ENCODE data around the gene SWT1. TPM values are rescaled to one million over a fixed set of nuclear protein-coding genes. Genes with fewer than 3 reads are reported as not detected.

Gene SWT1
- total RNA-seq, 1 donor from 2014 or later, result 5.5 TPM

- H3K9me3 Mint-ChIP-seq, result no peaks in the 10 kb centered on the region
- H3K27me3 Mint-ChIP-seq, result no peaks in the 10 kb centered on the region
- ATAC-seq (ENCODE audit: low read depth), result no peak
- no peaks in the 10 kb centered on the region for H3K4me1 Mint-ChIP-seq
- intact Hi-C loops (cut with micrococcal nuclease), result no loop called here
- no peak overlapping the region for H3K27ac Mint-ChIP-seq
- peaks cover 9% of the 10 kb centered on the region for H3K36me3 Mint-ChIP-seq (ENCODE audit: low read depth)
- DNase-seq, result no peak
- ChIA-PET CTCF (interaction anchor here (1.2 to 3.4 kb wide), 4 partner anchors 430 to 481 kb away, joined by 3 to 44 read pairs (median 14); no protein-coding TSS in a partner anchor), POLR2A (interaction anchor here (0.8 to 1.9 kb wide), 2 partner anchors 77 to 441 kb away, joined by 3 to 4 read pairs; partner anchors contain the start of gene IVNS1ABP)
- TF ChIP-seq CTCF (IDR thresholded peaks at IDR 0.05), result no peak
- H3K4me3 Mint-ChIP-seq, result no peak overlapping the region
These were observed 82.9 kb downstream of the SWT1 start for GRCh38 chr1:185239861-185240260.

GRCh38 chr1:185241127-185241526, 84.2 kb downstream of the SWT1 start:
- H3K4me1 Mint-ChIP-seq, result no peaks in the 10 kb centered on the region
- intact Hi-C loops (cut with micrococcal nuclease), result no loop called here
- DNase-seq (no peak), ATAC-seq (ENCODE audit: low read depth) (no peak)
- H3K27ac Mint-ChIP-seq, result no peak overlapping the region
- H3K27me3 Mint-ChIP-seq, result no peaks in the 10 kb centered on the region
- TF ChIP-seq CTCF (IDR thresholded peaks at IDR 0.05), result no peak
- H3K36me3 Mint-ChIP-seq (ENCODE audit: low read depth), result no peaks in the 10 kb centered on the region
- H3K9me3 Mint-ChIP-seq, result no peaks in the 10 kb centered on the region
- ChIA-PET POLR2A (interaction anchor here (0.5 kb wide), 1 partner anchor 216 kb away, joined by 3 read pairs; no protein-coding TSS in a partner anchor), CTCF (interaction anchor here (1.2 to 1.5 kb wide), 2 partner anchors 439 to 479 kb away, joined by 3 read pairs; no protein-coding TSS in a partner anchor)
- no peak overlapping the region for H3K4me3 Mint-ChIP-seq

- DNase-seq (no peak), ATAC-seq (ENCODE audit: low read depth) (no peak)
- Mint-ChIP-seq H3K4me1 (no peaks in the 10 kb centered on the region), H3K36me3 (ENCODE audit: low read depth) (no peaks in the 10 kb centered on the region), H3K9me3 (no peaks in the 10 kb centered on the region), H3K4me3 (no peak overlapping the region), H3K27me3 (no peaks in the 10 kb centered on the region), H3K27ac (no peak overlapping the region)
- ChIA-PET POLR2A (interaction anchor here (0.7 kb wide), 1 partner anchor 418 kb away, joined by 3 read pairs; no protein-coding TSS in a partner anchor), CTCF (no interaction called here)
- intact Hi-C loops (cut with micrococcal nuclease), result no loop called here
- TF ChIP-seq CTCF (IDR thresholded peaks at IDR 0.05), result no peak
These were observed 87.2 kb downstream of the SWT1 start for GRCh38 chr1:185244015-185244747.

GRCh38 chr1:185245466-185245865, 88.5 kb downstream of the SWT1 start:
- Mint-ChIP-seq H3K4me1 (no peaks in the 10 kb centered on the region), H3K27me3 (no peaks in the 10 kb centered on the region), H3K27ac (no peak overlapping the region), H3K36me3 (ENCODE audit: low read depth) (no peaks in the 10 kb centered on the region), H3K9me3 (no peaks in the 10 kb centered on the region), H3K4me3 (no peak overlapping the region)
- ChIA-PET POLR2A (no interaction called here), CTCF (interaction anchor here (1.0 kb wide), 1 partner anchor 435 kb away, joined by 3 read pairs; no protein-coding TSS in a partner anchor)
- intact Hi-C loops (cut with micrococcal nuclease), result no loop called here
- ATAC-seq (ENCODE audit: low read depth) (no peak), DNase-seq (no peak)
- no peak for TF ChIP-seq CTCF (IDR thresholded peaks at IDR 0.05)

GRCh38 chr1:185249563-185249962, 92.6 kb downstream of the SWT1 start:
- H3K9me3 Mint-ChIP-seq, result no peaks in the 10 kb centered on the region
- no peaks in the 10 kb centered on the region for H3K36me3 Mint-ChIP-seq (ENCODE audit: low read depth)
- no peaks in the 10 kb centered on the region for H3K4me1 Mint-ChIP-seq
- no peaks in the 10 kb centered on the region for H3K27me3 Mint-ChIP-seq
- ChIA-PET POLR2A (no interaction called here), CTCF (interaction anchor here (1.0 kb wide), 1 partner anchor 11 kb away, joined by 3 read pairs; no protein-coding TSS in a partner anchor)
- ATAC-seq (ENCODE audit: low read depth) (no peak), DNase-seq (no peak)
- H3K27ac Mint-ChIP-seq, result no peak overlapping the region
- intact Hi-C loops (cut with micrococcal nuclease), result no loop called here
- H3K4me3 Mint-ChIP-seq, result no peak overlapping the region
- no peak for TF ChIP-seq CTCF (IDR thresholded peaks at IDR 0.05)

Measured in activated B cell treated with CpG ODN at 0.5 μM for 24 hours (primary cell).